ENCODE data around the gene ATXN1L.

DNA sequence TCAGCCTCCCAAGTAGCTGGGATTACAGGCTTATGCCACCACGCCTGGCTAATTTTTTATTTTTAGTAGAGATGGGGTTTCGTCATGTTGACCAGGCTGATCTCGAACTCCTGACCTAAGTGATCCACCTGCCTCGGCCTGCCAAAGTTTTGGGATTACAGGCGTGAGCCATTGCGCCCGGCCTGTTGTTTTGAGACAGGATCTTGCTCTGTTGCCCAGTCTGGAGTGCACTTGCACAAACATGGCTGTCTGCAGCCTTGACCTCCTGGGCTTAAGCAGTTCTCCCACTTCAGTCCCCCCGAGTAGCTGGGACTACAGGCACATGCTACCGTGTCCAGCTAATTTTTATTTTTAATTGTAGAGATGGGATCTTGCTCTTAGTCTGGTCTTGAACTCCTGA is 58.5 kb downstream of the ATXN1L start:
- TF ChIP-seq POLR2AphosphoS5 (IDR thresholded peaks at IDR 0.05), result no peak
- TF ChIP-seq, protein P1, sequence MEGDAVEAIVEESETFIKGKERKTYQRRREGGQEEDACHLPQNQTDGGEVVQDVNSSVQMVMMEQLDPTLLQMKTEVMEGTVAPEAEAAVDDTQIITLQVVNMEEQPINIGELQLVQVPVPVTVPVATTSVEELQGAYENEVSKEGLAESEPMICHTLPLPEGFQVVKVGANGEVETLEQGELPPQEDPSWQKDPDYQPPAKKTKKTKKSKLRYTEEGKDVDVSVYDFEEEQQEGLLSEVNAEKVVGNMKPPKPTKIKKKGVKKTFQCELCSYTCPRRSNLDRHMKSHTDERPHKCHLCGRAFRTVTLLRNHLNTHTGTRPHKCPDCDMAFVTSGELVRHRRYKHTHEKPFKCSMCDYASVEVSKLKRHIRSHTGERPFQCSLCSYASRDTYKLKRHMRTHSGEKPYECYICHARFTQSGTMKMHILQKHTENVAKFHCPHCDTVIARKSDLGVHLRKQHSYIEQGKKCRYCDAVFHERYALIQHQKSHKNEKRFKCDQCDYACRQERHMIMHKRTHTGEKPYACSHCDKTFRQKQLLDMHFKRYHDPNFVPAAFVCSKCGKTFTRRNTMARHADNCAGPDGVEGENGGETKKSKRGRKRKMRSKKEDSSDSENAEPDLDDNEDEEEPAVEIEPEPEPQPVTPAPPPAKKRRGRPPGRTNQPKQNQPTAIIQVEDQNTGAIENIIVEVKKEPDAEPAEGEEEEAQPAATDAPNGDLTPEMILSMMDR (IDR thresholded peaks at IDR 0.05), result no peak

Measured in prostate gland (tissue), 2 donors.